Psoas muscle (tissue), 8 donors: Measurements from ENCODE around the gene CELF1. TPM values are rescaled to one million over a fixed set of nuclear protein-coding genes. Genes with fewer than 3 reads are reported as not detected.

Experiments
- ATAC-seq, 4 donors: fragments of 200-7000 bp; cut with Tn5 transposase; one replicate each; pipeline ENCODE4 v1.9.1; 2020; ENCODE audit warnings: moderate library complexity in 3 of 4, mild to moderate bottlenecking in 2 of 4
- DNase-seq, 2 donors: peaks; one replicate each; pipeline ENCODE4 v3.0.0-alpha.2; 2020
- H3K27ac ChIP-seq: fragments of 200-600 bp; one replicate; pipeline ENCODE4 v1.8.0; 2022
- H3K27me3 ChIP-seq, 3 donors: fragments of 200-600 bp in 1 of 3; one replicate each; pipeline versions ENCODE4 v1.6.1 to v1.8.0; 2013 to 2022; ENCODE audit warnings: low read length in 2 of 3, mild to moderate bottlenecking in 2 of 3, moderate library complexity in 1 of 3; ENCODE audit not compliant: insufficient read depth in 3 of 3
- H3K36me3 ChIP-seq, 2 donors: fragments of 200-600 bp in 1 of 2; one replicate each; pipeline versions ENCODE4 v1.6.1 to v1.8.0; 2013 to 2022; ENCODE audit warnings: low read depth in 1 of 2, mild to moderate bottlenecking in 1 of 2, moderate library complexity in 1 of 2; ENCODE audit not compliant: insufficient read depth in 1 of 2
- H3K4me1 ChIP-seq: fragments of 200-600 bp; one replicate; pipeline ENCODE4 v1.8.0; 2022
- H3K4me3 ChIP-seq: fragments of 200-600 bp; one replicate; pipeline ENCODE4 v1.8.0; 2022; ENCODE audit warnings: mild to moderate bottlenecking
- H3K9me3 ChIP-seq: fragments of 200-600 bp; one replicate; pipeline ENCODE4 v1.8.0; 2022
- CTCF ChIP-seq: fragments of 200-600 bp; IDR thresholded peaks from one replicate; pipeline ENCODE4 v1.8.0; 2022; ENCODE audit warnings: antibody characterized with exemption
- WGBS, 3 donors: extraction: QIAGEN DNeasy Blood & Tissue Kit; methylation state at CpG; one replicate each; pipeline versions ENCODE4 v1.1.6 to v1.1.7; 2013; 5-methylcytosine and 5-hydroxymethylcytosine counted together
- intact Hi-C, 2 donors: fragments of 100-400 bp; cut with DNase I; formaldehyde crosslinking; loops; one replicate each; pipeline versions ENCODE4 v1.11.0 to v1.14.2; 2022
- polyA plus RNA-seq, 3 donors: library from polyadenylated mRNA; stranded (reverse); fragments of 200-250 nt; gene quantifications; one replicate each; pipeline ENCODE4 v1.2.3, GENCODE V29; 2013
- total RNA-seq, 4 donors: library from RNA; stranded (reverse); fragmentation: NEBNext Ultra II Directional in 2 of 4; extraction: Animal tissue kit (Norgen Biotek cat#: 25700) in 2 of 4; gene quantifications; one replicate each; pipeline versions ENCODE4 v1.2.1 to v1.2.4, GENCODE V29; 2021 to 2023
- donor health status: healthy with polysubstance abuse.
- donor health status: DM: no; HTN: no; CAD: no; lungs with moderate emphysema.
- donor health status: Bipolar disorder and iron deficiency.
- donor health status: healthy.
- donor health status: DM: yes; HTN: yes; CAD: no.
- donor health status: DM: no; HTN: no; CAD: no.
- donor health status: DM: no; HTN: no; CAD: no.
- donor health status: DM: yes; HTN: yes; CAD: no.

The CELF1 gene
- total and polyA plus RNA-seq, 7 donors: 40.1 to 193 (median 112) TPM

- ATAC-seq (peak; percentile 47 to 77 (median 60)), DNase-seq (peak; percentile 63 to 79)
- Histone ChIP-seq H3K4me3 (no peak overlapping the region), H3K27me3 (no peaks in the 10 kb centered on the region), H3K9me3 (no peaks in the 10 kb centered on the region), H3K4me1 (peaks cover 15% of the 10 kb centered on the region), H3K36me3 (peaks cover 0 to 10% of the 10 kb centered on the region in 2 donors), H3K27ac (peak overlapping the region; percentile 55)
- TF ChIP-seq CTCF: no peak
- intact Hi-C loops: no loop called here
- 20 to 31% (median 25%) methylated on average over 13 to 16 of the region's 16 CpGs for whole genome bisulfite sequencing, 3 donors
These were observed 115.0 kb downstream of the CELF1 start for GRCh38 chr11:47437746-47438418.

- peaks cover 13% of the 10 kb centered on the region for H3K4me1 ChIP-seq
- H3K36me3 ChIP-seq: peaks cover 0 to 10% of the 10 kb centered on the region in 2 donors
- no peaks in the 10 kb centered on the region for H3K27me3 ChIP-seq
- intact Hi-C loops: no loop called here
- WGBS, 3 donors: 59 to 76% (median 61%) methylated on average over 11 of the region's 11 CpGs
- H3K27ac ChIP-seq: peak overlapping the region; percentile 55
- no peak overlapping the region for H3K4me3 ChIP-seq
- ATAC-seq: peak in 3 of 4 donors; percentile 8 to 15 (median 12)
- H3K9me3 ChIP-seq: no peaks in the 10 kb centered on the region
- no peak for TF ChIP-seq CTCF
- no peak for DNase-seq
These were observed 115.7 kb downstream of the CELF1 start for GRCh38 chr11:47437218-47437745.

- Histone ChIP-seq H3K4me1 (peaks cover 13% of the 10 kb centered on the region), H3K36me3 (peaks cover 0 to 7% of the 10 kb centered on the region in 2 donors), H3K27ac (no peak overlapping the region), H3K4me3 (no peak overlapping the region), H3K9me3 (no peaks in the 10 kb centered on the region), H3K27me3 (no peaks in the 10 kb centered on the region)
- DNase-seq (no peak), ATAC-seq (no peak)
- 64 to 82% (median 72%) methylated on average over 3 of the region's 3 CpGs for WGBS, 3 donors
- intact Hi-C loops: no loop called here
- no peak for TF ChIP-seq CTCF
These were observed 116.2 kb downstream of the CELF1 start for GRCh38 chr11:47436726-47437125.

- Histone ChIP-seq H3K4me1 (peaks cover 19% of the 10 kb centered on the region), H3K36me3 (peaks cover 0 to 2% of the 10 kb centered on the region in 2 donors), H3K27me3 (no peaks in the 10 kb centered on the region), H3K27ac (no peak overlapping the region), H3K9me3 (no peaks in the 10 kb centered on the region), H3K4me3 (no peak overlapping the region)
- ATAC-seq: peak in 1 of 4 donors; percentile 7
- intact Hi-C loops: no loop called here
- DNase-seq: no peak
- 85 to 94% (median 89%) methylated on average over 3 of the region's 3 CpGs for WGBS, 3 donors
- no peak for TF ChIP-seq CTCF
These were observed 117.2 kb downstream of the CELF1 start for GRCh38 chr11:47435687-47436086.
